Measurements from ENCODE around the gene GPN2.
A peak's percentile ranks its signal among the peaks of the same experiment; 100 is the strongest.

GRCh38 chr1:26853156-26853555 lies 36.9 kb downstream of the GPN2 start:
- TF ChIP-seq, protein P1, sequence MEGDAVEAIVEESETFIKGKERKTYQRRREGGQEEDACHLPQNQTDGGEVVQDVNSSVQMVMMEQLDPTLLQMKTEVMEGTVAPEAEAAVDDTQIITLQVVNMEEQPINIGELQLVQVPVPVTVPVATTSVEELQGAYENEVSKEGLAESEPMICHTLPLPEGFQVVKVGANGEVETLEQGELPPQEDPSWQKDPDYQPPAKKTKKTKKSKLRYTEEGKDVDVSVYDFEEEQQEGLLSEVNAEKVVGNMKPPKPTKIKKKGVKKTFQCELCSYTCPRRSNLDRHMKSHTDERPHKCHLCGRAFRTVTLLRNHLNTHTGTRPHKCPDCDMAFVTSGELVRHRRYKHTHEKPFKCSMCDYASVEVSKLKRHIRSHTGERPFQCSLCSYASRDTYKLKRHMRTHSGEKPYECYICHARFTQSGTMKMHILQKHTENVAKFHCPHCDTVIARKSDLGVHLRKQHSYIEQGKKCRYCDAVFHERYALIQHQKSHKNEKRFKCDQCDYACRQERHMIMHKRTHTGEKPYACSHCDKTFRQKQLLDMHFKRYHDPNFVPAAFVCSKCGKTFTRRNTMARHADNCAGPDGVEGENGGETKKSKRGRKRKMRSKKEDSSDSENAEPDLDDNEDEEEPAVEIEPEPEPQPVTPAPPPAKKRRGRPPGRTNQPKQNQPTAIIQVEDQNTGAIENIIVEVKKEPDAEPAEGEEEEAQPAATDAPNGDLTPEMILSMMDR (conservative IDR thresholded peaks at IDR 0.05; ENCODE audit: low read length) = peak; percentile 93
- no peak for TF ChIP-seq EZH2phosphoT487 (IDR thresholded peaks at IDR 0.05; ENCODE audit: borderline replicate concordance, low read depth, low read length)
